ENCODE results near the gene TMEM130.

GRCh38 chr7:98879979-98880315 lies 10.1 kb upstream of the TMEM130 start:
- TF ChIP-seq EZH2 (IDR thresholded peaks at IDR 0.05) (no peak), POLR2AphosphoS5 (IDR thresholded peaks at IDR 0.05; ENCODE audit: borderline replicate concordance, low read depth, low read length) (no peak)
